Bladder microvascular endothelial cell (primary cell): Measurements from ENCODE around the gene CRYGA. TPM values are rescaled to one million over a fixed set of nuclear protein-coding genes. Genes with fewer than 3 reads are reported as not detected.

Experiments
- total RNA-seq: library from RNA; depleted of rRNA; stranded (reverse); fragments of >200 nt; gene quantifications from 2 replicates; pipeline ENCODE4 v1.2.3, GENCODE V29; 2014

The CRYGA gene
- total RNA-seq = not detected in 2 replicates

DNA sequence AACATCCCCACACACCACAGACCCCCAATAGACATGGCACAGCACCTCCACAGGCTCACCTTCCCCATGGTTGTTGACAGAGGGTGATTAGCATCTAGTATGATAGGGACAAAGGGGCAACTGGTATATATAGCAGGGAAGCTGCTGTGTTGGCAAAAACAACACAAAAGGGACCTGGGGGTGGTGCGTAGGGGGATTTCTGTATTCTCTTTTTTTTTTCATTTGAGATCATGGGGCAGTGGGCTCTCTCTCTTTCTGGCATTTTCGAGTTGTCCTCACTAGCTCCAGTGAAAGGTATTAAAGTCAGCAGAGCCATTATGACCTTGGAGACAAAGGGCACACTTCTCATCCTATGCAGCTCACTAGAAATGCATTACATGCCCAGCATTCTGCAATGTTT, at the start of gene CRYGA:
TSS of gene CRYGA (minus strand) at position 101 of the 400 bp plus-strand sequence. CDS start at position 68, 33 bp downstream.

GRCh38 chr2:208189810-208190503, 26.6 kb upstream of the CRYGA start, which contains the start of gene C2orf80:
TSS of gene C2orf80 (minus strand) at chr2:208190030. CDS start at chr2:208186986, 3,044 bp downstream.

DNA sequence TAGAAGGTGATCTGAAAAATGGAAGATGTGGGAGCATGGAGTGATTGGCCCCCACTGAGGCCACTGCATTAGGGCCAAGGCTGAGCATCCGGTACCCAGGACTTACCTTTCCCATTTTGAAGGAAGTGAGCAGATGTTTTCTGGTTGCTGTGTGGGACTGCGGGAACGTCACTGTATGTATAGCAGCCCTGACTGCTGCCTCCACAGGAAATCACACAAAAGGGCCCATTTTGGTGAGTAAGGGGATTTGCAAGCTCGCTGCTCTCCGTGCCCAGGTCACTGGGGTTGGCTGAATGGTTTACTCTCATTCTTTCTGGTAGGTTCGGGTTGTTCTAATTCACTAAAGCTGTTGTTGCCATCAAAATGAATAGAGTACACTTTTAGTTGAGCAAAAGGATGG, 17.4 kb downstream of the CRYGA start, which contains the start of gene CRYGB:
TSS of gene CRYGB (minus strand) at position 153 of the 400 bp plus-strand sequence. CDS start at position 115, 38 bp downstream.

DNA sequence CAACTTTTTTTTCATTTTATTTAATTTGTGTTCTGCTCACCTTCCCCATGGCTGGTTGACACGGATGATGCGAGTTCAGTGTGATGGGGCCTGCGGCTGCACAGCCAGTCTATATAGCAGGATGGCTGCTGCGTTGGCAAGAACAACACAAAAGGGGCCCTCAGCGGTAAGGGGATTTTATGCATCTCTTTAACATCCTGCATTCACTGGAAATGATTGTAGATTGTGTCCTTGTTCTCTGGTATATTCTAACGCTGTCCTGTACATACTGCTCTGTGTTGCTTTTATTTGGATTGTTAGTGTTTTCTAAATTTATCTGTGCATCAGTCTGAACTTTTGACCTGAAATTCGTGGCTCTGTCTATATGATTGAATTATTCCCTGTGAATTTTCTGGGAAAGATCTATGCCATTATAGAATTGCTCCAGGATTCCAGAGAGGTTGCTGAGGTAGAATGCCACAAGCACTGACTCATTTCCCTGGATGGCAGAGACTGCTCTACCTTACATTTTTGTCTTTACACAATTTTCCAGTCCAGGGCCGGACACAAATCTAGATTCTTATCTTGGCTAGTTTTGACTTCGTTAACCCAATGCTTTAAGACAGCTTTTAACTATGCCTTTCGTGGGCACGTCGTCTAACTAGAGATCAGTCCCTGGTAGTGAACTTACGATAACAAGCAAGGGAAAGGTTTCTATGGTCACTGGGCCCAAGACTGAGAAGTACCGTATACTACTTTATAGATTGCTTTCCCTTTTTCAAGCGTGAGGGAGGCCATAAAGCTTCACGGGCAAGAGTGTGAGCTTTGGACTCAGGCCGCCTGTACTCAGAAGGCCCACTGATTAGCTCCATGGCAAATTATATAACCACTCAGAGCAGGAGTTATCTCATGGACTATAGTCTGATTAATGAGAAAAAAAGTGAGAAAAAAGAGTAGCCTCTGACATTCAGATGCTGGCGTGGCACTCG, 33.4 kb downstream of the CRYGA start, which contains the start of gene CRYGC:
TSS of gene CRYGC (minus strand) at position 85 of the 968 bp plus-strand sequence. CDS start at position 49, 36 bp downstream.

GRCh38 chr2:208124013-208124715, 39.2 kb downstream of the CRYGA start, which contains the start of gene CRYGD:
TSS of gene CRYGD (minus strand) at chr2:208124524. CDS start at chr2:208124473, 51 bp downstream.

Other genes starting within 250 kb of the CRYGA start
- gene PLEKHM3, start 138.1 kb downstream of the CRYGA start, total RNA-seq = 7.9 and 13.7 TPM in 2 replicates
- gene CRYGD, start 39.1 kb downstream of the CRYGA start, total RNA-seq = not detected in 2 replicates
- not detected in 2 replicates for gene CRYGC, start 33.8 kb downstream of the CRYGA start, total RNA-seq
- not detected in 2 replicates for gene CRYGB, start 17.4 kb downstream of the CRYGA start, total RNA-seq
- not detected in 2 replicates for gene C2orf80, start 26.4 kb upstream of the CRYGA start, total RNA-seq
- gene IDH1, start 91.5 kb upstream of the CRYGA start, total RNA-seq = 64.7 and 88.7 TPM in 2 replicates
- gene PIKFYVE, start 102.7 kb upstream of the CRYGA start, total RNA-seq = 15.5 and 32.1 TPM in 2 replicates
- not detected in 2 replicates for gene PTH2R, start 243.2 kb upstream of the CRYGA start, total RNA-seq